Stomach (tissue), 19 donors: ENCODE results near the gene MS4A6E. TPM values are rescaled to one million over a fixed set of nuclear protein-coding genes. Genes with fewer than 3 reads are reported as not detected.
"Not testable (repeated sequence)": the region's sequence is repeated elsewhere in the genome, so short reads cannot be mapped to it uniquely, and the experiment has no call there.

Experiments used
- DNase-seq, 2 donors: peaks; one replicate each; pipeline versions ENCODE4 v3.0.0 to v3.0.0-alpha.2; 2013 to 2019
- H3K27ac ChIP-seq, 5 donors: fragments of 200-600 bp in 4 of 5; sonication (generic) in 4 of 5; one replicate each; pipeline ENCODE4 v1.5.1; 2013 to 2019; ENCODE audit warnings: mild to moderate bottlenecking in 1 of 5, moderate library complexity in 1 of 5
- H3K27me3 ChIP-seq, 3 donors: fragments of 200-600 bp; sonication (generic); one replicate each; pipeline ENCODE4 v1.5.1; 2017 to 2019; ENCODE audit warnings: mixed run types in 1 of 3
- H3K36me3 ChIP-seq, 4 donors: fragments of 200-600 bp; sonication (generic); 1 replicate in 3 of 4; 2 replicates in 1 of 4; pipeline ENCODE4 v1.5.1; 2016 to 2019
- H3K4me1 ChIP-seq, 4 donors: fragments of 200-600 bp; sonication (generic); one replicate each; pipeline ENCODE4 v1.5.1; 2016 to 2019
- H3K4me3 ChIP-seq, 4 donors: fragments of 200-600 bp; sonication (generic) in 3 of 4; one replicate each; pipeline ENCODE4 v1.5.1; 2016 to 2019; ENCODE audit warnings: mild to moderate bottlenecking in 1 of 4
- H3K9me3 ChIP-seq, 4 donors: fragments of 200-600 bp; sonication (generic); one replicate each; pipeline ENCODE4 v1.5.1; 2016 to 2019
- EP300 ChIP-seq: sonication (generic); formaldehyde crosslinking; IDR thresholded peaks from one replicate; pipeline ENCODE4 v1.6.1; 2017; ENCODE audit warnings: antibody characterized with exemption
- POLR2A ChIP-seq, 4 donors: fragments of 450-650 bp; IDR thresholded peaks; one replicate each; pipeline ENCODE4 v1.6.1; 2016; ENCODE audit warnings: antibody characterized with exemption in 4 of 4, control low read depth in 2 of 4, mild to moderate bottlenecking in 1 of 4, moderate library complexity in 1 of 4
- POLR2AphosphoS5 ChIP-seq, 3 donors: sonication (generic); formaldehyde crosslinking; IDR thresholded peaks; one replicate each; pipeline ENCODE4 v1.6.1; 2016; ENCODE audit warnings: antibody characterized with exemption in 3 of 3
- WGBS, 5 donors: extraction: QIAGEN DNeasy Blood & Tissue Kit in 3 of 5; methylation state at CpG; one replicate each; pipeline versions ENCODE4 v1.1.5 to v1.1.7; 2013 to 2018; 5-methylcytosine and 5-hydroxymethylcytosine counted together
- intact Hi-C: fragments of 100-400 bp; cut with DNase I; formaldehyde crosslinking; loops from one replicate; pipeline ENCODE4 v1.15.1; 2023; ENCODE audit warnings: low total_unique reads
- long read RNA-seq, 10 donors: transcript quantifications; one replicate each; lab custom pipeline, GENCODE V29; 2026
- polyA plus RNA-seq, 3 donors: library from polyadenylated mRNA; stranded (reverse); fragments of 200-250 nt; gene quantifications; one replicate each; pipeline ENCODE4 v1.2.3, GENCODE V29; 2013
- total RNA-seq, 5 donors: library from RNA; depleted of rRNA; stranded (reverse); fragments of >200 nt; gene quantifications; one replicate each; pipeline versions ENCODE4 v1.1.0 to v1.2.3, GENCODE V29; 2014 to 2016
- TF ChIP-seq, protein P1 (sequence below), 7 experiments: fragments of 450-650 bp in 4 of 7; fragments of 200-600 bp in 3 of 7; sonication (generic) in 3 of 7; IDR thresholded peaks; one replicate each; pipeline ENCODE4 v1.5.1; 2016 to 2019; ENCODE audit warnings: antibody characterized with exemption in 7 of 7, control low read depth in 2 of 7, mild to moderate bottlenecking in 1 of 7
- donor health status: healthy with polysubstance abuse.
- donor health status: Bipolar disorder and iron deficiency.
- donor health status: healthy.

MS4A6E gene, protein sequence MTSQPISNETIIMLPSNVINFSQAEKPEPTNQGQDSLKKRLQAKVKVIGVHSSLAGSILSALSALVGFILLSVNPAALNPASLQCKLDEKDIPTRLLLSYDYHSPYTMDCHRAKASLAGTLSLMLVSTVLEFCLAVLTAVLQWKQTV
- total RNA-seq (not detected), polyA plus RNA-seq (not detected)
- long read RNA-seq, donor 1, result 0 reads
- long read RNA-seq, donor 2, result 0 reads
- long read RNA-seq, donor 3, result 0 reads
- long read RNA-seq, donor 4, result 0 reads
- long read RNA-seq, donor 5, result 0 reads
- long read RNA-seq, donor 6, result 0 reads
- long read RNA-seq, donor 7, result 0 reads
- long read RNA-seq, donor 8, result 0 reads
- long read RNA-seq, donor 9, result 0 reads
- long read RNA-seq, donor 10, result 0 reads

DNA sequence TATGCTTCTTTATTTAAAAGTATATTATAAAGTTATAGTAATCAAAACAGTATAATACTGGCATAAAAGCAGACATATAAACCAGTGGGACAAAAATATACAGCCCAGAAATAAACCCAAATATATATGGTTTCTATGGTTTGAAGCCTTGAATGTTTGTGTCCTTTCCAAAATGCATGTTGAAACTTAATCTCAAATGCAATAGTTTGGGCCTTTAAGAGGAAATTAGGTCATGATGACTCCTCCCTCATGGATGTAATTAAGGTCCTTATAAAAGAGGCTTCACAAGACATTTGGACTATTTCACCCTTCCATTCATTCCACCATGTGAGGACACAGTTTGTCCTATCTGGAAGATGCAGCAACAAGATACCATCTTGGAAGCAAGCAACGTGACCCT lies at the start of gene MS4A6E:
Gene MS4A6E, plus strand, starts transcription at position 301 of the 400 bp plus-strand sequence. CDS start 7,641 bp downstream, outside the sequence.
- intact Hi-C loops, result no loop called here
- H3K4me3 ChIP-seq, result no peak within 1 kb of the TSS
- H3K27me3 ChIP-seq, result no peaks in the 10 kb centered on the region
- no peaks in the 10 kb centered on the region for H3K36me3 ChIP-seq
- no peak within 1 kb of the TSS for H3K27ac ChIP-seq
- H3K9me3 ChIP-seq, result peaks cover 0 to 25% (median 13%) of the 10 kb centered on the region in 4 donors
- DNase-seq, result no peak
- WGBS, 5 donors, result 5 to 81% (median 42%) methylated on average over 1 of the region's 1 CpG
- H3K4me1 ChIP-seq, result no peaks in the 10 kb centered on the region
- TF ChIP-seq, protein P1, sequence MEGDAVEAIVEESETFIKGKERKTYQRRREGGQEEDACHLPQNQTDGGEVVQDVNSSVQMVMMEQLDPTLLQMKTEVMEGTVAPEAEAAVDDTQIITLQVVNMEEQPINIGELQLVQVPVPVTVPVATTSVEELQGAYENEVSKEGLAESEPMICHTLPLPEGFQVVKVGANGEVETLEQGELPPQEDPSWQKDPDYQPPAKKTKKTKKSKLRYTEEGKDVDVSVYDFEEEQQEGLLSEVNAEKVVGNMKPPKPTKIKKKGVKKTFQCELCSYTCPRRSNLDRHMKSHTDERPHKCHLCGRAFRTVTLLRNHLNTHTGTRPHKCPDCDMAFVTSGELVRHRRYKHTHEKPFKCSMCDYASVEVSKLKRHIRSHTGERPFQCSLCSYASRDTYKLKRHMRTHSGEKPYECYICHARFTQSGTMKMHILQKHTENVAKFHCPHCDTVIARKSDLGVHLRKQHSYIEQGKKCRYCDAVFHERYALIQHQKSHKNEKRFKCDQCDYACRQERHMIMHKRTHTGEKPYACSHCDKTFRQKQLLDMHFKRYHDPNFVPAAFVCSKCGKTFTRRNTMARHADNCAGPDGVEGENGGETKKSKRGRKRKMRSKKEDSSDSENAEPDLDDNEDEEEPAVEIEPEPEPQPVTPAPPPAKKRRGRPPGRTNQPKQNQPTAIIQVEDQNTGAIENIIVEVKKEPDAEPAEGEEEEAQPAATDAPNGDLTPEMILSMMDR (IDR thresholded peaks at IDR 0.05), result no peak

GRCh38 chr11:60280412-60280811 lies 46.6 kb upstream of the MS4A6E start, which contains the start of gene MS4A4A:
Gene MS4A4A (plus strand): TSS chr11:60280666. CDS start chr11:60280676, 10 bp downstream.
- Histone ChIP-seq H3K9me3 (no peaks in the 10 kb centered on the region), H3K36me3 (no peaks in the 10 kb centered on the region), H3K4me1 (no peaks in the 10 kb centered on the region), H3K4me3 (peak within 1 kb of the TSS in 2 of 4 donors; percentile 0 to 9), H3K27me3 (no peaks in the 10 kb centered on the region), H3K27ac (peak within 1 kb of the TSS in 2 of 5 donors; percentile 39 to 45)
- TF ChIP-seq, protein P1 (IDR thresholded peaks at IDR 0.05), result no peak
- TF ChIP-seq POLR2AphosphoS5 (IDR thresholded peaks at IDR 0.05) (no peak), EP300 (no peak), POLR2A (IDR thresholded peaks at IDR 0.05) (no peak)
- intact Hi-C loops, result no loop called here
- WGBS, 5 donors, result 72 to 89% (median 76%) methylated on average over 3 of the region's 3 CpGs
- DNase-seq, result peak in 1 of 2 donors; percentile 21

GRCh38 chr11:60281485-60281884 lies 45.6 kb upstream of the MS4A6E start:
- Histone ChIP-seq H3K27me3 (no peaks in the 10 kb centered on the region), H3K36me3 (no peaks in the 10 kb centered on the region), H3K27ac (peak overlapping the region in 2 of 5 donors; percentile 39 to 45), H3K4me3 (peak overlapping the region in 1 of 4 donors; percentile 0), H3K4me1 (no peaks in the 10 kb centered on the region), H3K9me3 (no peaks in the 10 kb centered on the region)
- 35 to 71% (median 55%) methylated on average over 2 of the region's 2 CpGs for WGBS, 5 donors
- intact Hi-C loops, result no loop called here
- TF ChIP-seq POLR2AphosphoS5 (IDR thresholded peaks at IDR 0.05) (no peak), POLR2A (IDR thresholded peaks at IDR 0.05) (no peak), EP300 (no peak)
- TF ChIP-seq, protein P1 (IDR thresholded peaks at IDR 0.05), result no peak
- no peak for DNase-seq

GRCh38 chr11:60282286-60282685 lies 44.8 kb upstream of the MS4A6E start:
- no peaks in the 10 kb centered on the region for H3K36me3 ChIP-seq
- WGBS, 5 donors, result 75 to 86% (median 77%) methylated on average over 2 of the region's 2 CpGs
- TF ChIP-seq POLR2A (IDR thresholded peaks at IDR 0.05) (no peak), EP300 (no peak), POLR2AphosphoS5 (IDR thresholded peaks at IDR 0.05) (no peak)
- TF ChIP-seq, protein P1 (IDR thresholded peaks at IDR 0.05), result no peak
- H3K9me3 ChIP-seq, result no peaks in the 10 kb centered on the region
- intact Hi-C loops, result no loop called here
- no peak overlapping the region for H3K4me3 ChIP-seq
- DNase-seq, result no peak
- H3K27ac ChIP-seq, result peak overlapping the region in 3 of 5 donors; percentile 15 to 45 (median 39)
- H3K4me1 ChIP-seq, result no peaks in the 10 kb centered on the region
- H3K27me3 ChIP-seq, result no peaks in the 10 kb centered on the region

DNA sequence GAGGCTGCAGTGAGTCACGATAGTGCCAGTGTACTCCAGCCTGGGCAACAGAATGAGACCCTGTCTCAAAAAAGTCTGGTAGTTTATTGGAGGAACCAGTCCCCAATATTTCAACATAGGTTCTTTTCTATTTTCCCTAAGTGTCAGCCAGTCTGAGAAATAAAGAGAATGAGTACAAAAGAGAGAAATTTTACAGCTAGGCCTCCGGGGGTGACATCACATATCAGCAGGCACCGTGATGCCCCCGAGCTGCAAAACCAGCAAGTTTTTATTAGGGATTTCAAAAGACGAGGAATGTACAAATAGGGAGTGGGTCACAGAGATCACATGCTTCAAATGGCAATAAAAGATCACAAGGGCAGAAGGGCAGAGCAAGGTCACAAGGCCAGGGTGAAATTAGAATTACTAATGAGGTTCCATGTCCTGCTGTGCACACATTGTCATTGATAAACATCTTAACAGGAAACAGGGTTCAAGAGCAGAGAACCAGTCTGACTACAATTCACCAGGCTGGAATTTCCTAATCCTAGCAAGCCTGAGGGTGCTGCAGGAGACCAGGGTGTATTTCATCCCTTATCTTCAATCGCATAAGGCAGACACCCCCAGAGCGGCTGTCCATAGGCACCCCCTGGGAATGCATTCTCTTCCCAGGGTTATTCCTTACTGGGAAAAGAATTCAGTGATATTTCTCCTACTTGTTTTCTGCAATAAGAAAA lies 41.5 kb upstream of the MS4A6E start:
- H3K4me1 ChIP-seq, H3K9me3 ChIP-seq, H3K36me3 ChIP-seq, intact Hi-C loops, H3K4me3 ChIP-seq, DNase-seq, H3K27me3 ChIP-seq, H3K27ac ChIP-seq: not testable (repeated sequence)
- WGBS, 5 donors, result 58 to 78% (median 72%) methylated on average over 7 of the region's 7 CpGs
